Ishikawa (cell line): ENCODE results near the gene KRT35.

Experiments
- EP300 ChIP-seq: IDR thresholded peaks from 2 replicates; pipeline ENCODE4 v1.6.1; 2012; ENCODE audit warnings: borderline replicate concordance
- FOXM1 ChIP-seq: IDR thresholded peaks from 2 replicates; pipeline ENCODE4 v1.6.1; 2012; ENCODE audit warnings: low read depth, borderline replicate concordance

DNA sequence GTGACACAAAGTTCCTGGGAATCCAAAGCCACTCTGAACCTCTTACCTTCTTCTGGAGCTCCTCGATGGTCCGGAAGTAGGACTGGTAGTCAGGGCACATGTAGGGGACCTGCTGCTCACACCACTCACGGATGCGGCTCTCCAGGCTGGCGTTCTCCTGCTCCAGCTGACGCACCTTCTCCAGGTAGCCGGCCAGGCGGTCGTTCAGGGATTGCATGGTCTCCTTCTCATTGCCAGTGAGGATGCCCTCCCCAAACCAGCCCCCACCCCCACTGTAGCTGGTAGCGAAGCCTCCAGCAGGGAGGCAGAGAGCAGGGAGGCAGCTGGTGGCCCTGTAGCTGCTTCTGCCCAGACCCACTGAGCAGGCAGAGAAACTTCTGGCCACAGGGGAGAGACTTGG lies 370 bp downstream of the KRT35 start:
- TF ChIP-seq FOXM1 (no peak), EP300 (no peak)
